GM23338 (cell line): ENCODE results near the gene KAZN. TPM values are rescaled to one million over a fixed set of nuclear protein-coding genes. Genes with fewer than 3 reads are reported as not detected.

Experiments used
- ATAC-seq: fragments of 200-7000 bp; cut with Tn5 transposase; 3 replicates; pipeline ENCODE4 v1.9.1; 2020
- DNase-seq: peaks from one replicate; pipeline ENCODE4 v3.0.0-alpha.2; 2015; ENCODE audit warnings: low spot score
- H2AFZ ChIP-seq: fragments of 200-600 bp; sonication (generic); 2 replicates; pipeline ENCODE4 v1.8.0; 2016; ENCODE audit warnings: antibody characterized with exemption, mild to moderate bottlenecking, moderate library complexity
- H3F3A ChIP-seq: fragments of 200-600 bp; sonication (generic); replicated peaks from 2 replicates; pipeline ENCODE4 v1.8.0; 2017; ENCODE audit warnings: antibody characterized with exemption, mixed run types, low read depth
- H3K27ac ChIP-seq: fragments of 200-600 bp; sonication (generic); 2 replicates; pipeline ENCODE4 v1.6.1; 2016; ENCODE audit warnings: low read depth
- H3K27me3 ChIP-seq: fragments of 200-600 bp; sonication (generic); 2 replicates; pipeline ENCODE4 v1.8.0; 2016; ENCODE audit warnings: mild to moderate bottlenecking, mixed run types, moderate library complexity; ENCODE audit not compliant: insufficient read depth
- H3K36me3 ChIP-seq: fragments of 200-600 bp; sonication (generic); 2 replicates; pipeline ENCODE4 v1.8.0; 2016; ENCODE audit warnings: mild to moderate bottlenecking; ENCODE audit not compliant: insufficient read depth
- H3K4me1 ChIP-seq: fragments of 200-600 bp; sonication (generic); 2 replicates; pipeline ENCODE4 v1.8.0; 2016; ENCODE audit warnings: mild to moderate bottlenecking, moderate library complexity; ENCODE audit not compliant: insufficient read depth
- H3K4me2 ChIP-seq: fragments of 200-600 bp; sonication (generic); 2 replicates; pipeline ENCODE4 v1.7.1; 2017; ENCODE audit warnings: mixed run types
- H3K4me3 ChIP-seq: fragments of 200-600 bp; sonication (generic); 2 replicates; pipeline ENCODE4 v1.6.1; 2016; ENCODE audit warnings: mixed run types
- H3K79me2 ChIP-seq: fragments of 200-600 bp; sonication (generic); replicated peaks from 2 replicates; pipeline ENCODE4 v1.8.0; 2017; ENCODE audit warnings: mild to moderate bottlenecking; ENCODE audit not compliant: insufficient read depth
- H3K9me2 ChIP-seq: fragments of 200-600 bp; sonication (generic); 2 replicates; pipeline ENCODE4 v1.8.0; 2017; ENCODE audit not compliant: insufficient read depth
- H4K20me1 ChIP-seq: fragments of 200-600 bp; sonication (generic); replicated peaks from 2 replicates; pipeline ENCODE4 v1.8.0; 2017; ENCODE audit warnings: mild to moderate bottlenecking; ENCODE audit not compliant: insufficient read depth
- H3K27ac Mint-ChIP-seq: 2 replicates; pipeline ENCODE4 v1.8.0; 2020; ENCODE audit warnings: inconsistent platforms, mild to moderate bottlenecking, moderate library complexity, mixed read lengths
- H3K27me3 Mint-ChIP-seq: 3 replicates; pipeline ENCODE4 v1.8.0; 2022; ENCODE audit warnings: low read depth, mild to moderate bottlenecking, moderate library complexity, mixed read lengths, inconsistent platforms; ENCODE audit not compliant: insufficient read depth, poor library complexity
- H3K36me3 Mint-ChIP-seq: 3 replicates; pipeline ENCODE4 v1.8.0; 2021; ENCODE audit warnings: low read depth, mild to moderate bottlenecking, inconsistent platforms, moderate library complexity, mixed read lengths
- H3K4me1 Mint-ChIP-seq: 3 replicates; pipeline ENCODE4 v1.8.0; 2020; ENCODE audit warnings: mild to moderate bottlenecking, inconsistent platforms, mixed read lengths
- H3K4me3 Mint-ChIP-seq: 3 replicates; pipeline ENCODE4 v1.8.0; 2021; ENCODE audit warnings: moderate library complexity, mild to moderate bottlenecking, inconsistent platforms, mixed read lengths
- H3K9me3 Mint-ChIP-seq: 3 replicates; pipeline ENCODE4 v1.8.0; 2020; ENCODE audit warnings: moderate library complexity, mild to moderate bottlenecking, inconsistent platforms, mixed read lengths
- CREB1 ChIP-seq: fragments of 250-450 bp; sonication (Bioruptor Pico); IDR thresholded peaks from 2 replicates; pipeline ENCODE4 v1.5.0; 2020; ENCODE audit warnings: low read depth, mild to moderate bottlenecking, moderate library complexity
- EZH2 ChIP-seq: fragments of 200-600 bp; sonication (generic); IDR thresholded peaks from one replicate; pipeline ENCODE4 v1.8.0; 2017; ENCODE audit warnings: antibody characterized with exemption, mild to moderate bottlenecking, low read depth; ENCODE audit not compliant: unreplicated experiment
- NANOG ChIP-seq: IDR thresholded peaks from 2 replicates; pipeline ENCODE4 v1.6.1; 2016; ENCODE audit warnings: antibody characterized with exemption, borderline replicate concordance
- POLR2AphosphoS5 ChIP-seq: IDR thresholded peaks from 2 replicates; pipeline ENCODE4 v1.6.1; 2016; ENCODE audit warnings: antibody characterized with exemption, low read depth
- STAT1 ChIP-seq: IDR thresholded peaks from one replicate; pipeline ENCODE4 v1.6.1; 2016; ENCODE audit warnings: antibody characterized with exemption; ENCODE audit not compliant: unreplicated experiment
- ZNF331 ChIP-seq: fragments of 250-450 bp; sonication (Bioruptor Pico); IDR thresholded peaks from 2 replicates; pipeline ENCODE4 v1.5.0; 2020; ENCODE audit warnings: low read depth, mild to moderate bottlenecking, moderate library complexity
- polyA plus RNA-seq: library from polyadenylated mRNA; unstranded; fragments of >200 nt; fragmentation: Nextera tagmentation; extraction: Ambion mirVana; gene quantifications from 2 replicates; pipeline ENCODE4 v1.2.1, GENCODE V29; 2016
- total RNA-seq: library from RNA; depleted of rRNA; stranded (reverse); fragments of >200 nt; shearing (Covaris generic); gene quantifications from 2 replicates; pipeline ENCODE4 v1.2.3, GENCODE V29; 2014
- TF ChIP-seq, protein P1 (sequence below): IDR thresholded peaks from 2 replicates; pipeline ENCODE4 v1.6.1; 2016; ENCODE audit warnings: antibody characterized with exemption
- TF ChIP-seq, protein P2 (sequence below): IDR thresholded peaks from one replicate; pipeline ENCODE4 v1.6.1; 2018; ENCODE audit warnings: antibody characterized with exemption; ENCODE audit not compliant: unreplicated experiment
- TF ChIP-seq, protein P3 (sequence below): fragments of 250-450 bp; sonication (Bioruptor Pico); IDR thresholded peaks from 2 replicates; pipeline ENCODE4 v1.5.0; 2020; ENCODE audit warnings: mild to moderate bottlenecking, moderate library complexity

KAZN gene
- total and polyA plus RNA-seq, 2 experiments from 2014 or later = 9.9 to 15.0 TPM

DNA sequence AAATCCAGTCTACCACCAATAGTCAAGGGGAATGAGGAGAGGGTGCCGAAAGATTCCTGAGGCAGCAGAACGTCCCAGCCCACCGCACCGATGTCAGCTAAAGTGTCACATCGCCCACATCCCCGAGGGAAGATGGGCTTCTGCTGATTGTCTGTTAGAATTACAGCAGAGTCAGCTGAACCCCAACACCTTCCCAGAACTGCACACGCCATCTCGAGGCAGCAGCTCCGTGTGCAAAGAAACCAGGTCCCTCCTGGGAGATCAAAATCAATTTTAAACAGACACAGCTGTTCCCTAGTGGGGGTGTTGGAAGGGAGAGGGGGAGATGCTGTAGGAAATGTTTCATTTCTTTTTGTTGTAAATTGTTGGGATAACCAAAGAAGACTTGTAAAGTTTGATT, 12.8 kb upstream of the KAZN start:
- H3K27ac ChIP-seq = no peak overlapping the region
- no peak overlapping the region for H3K4me2 ChIP-seq
- Mint-ChIP-seq H3K27me3 (peaks cover 6% of the 10 kb centered on the region), H3K27ac (no peak overlapping the region), H3K36me3 (no peaks in the 10 kb centered on the region), H3K9me3 (peaks cover 3% of the 10 kb centered on the region; the same call in 2 of the 3 replicates), H3K4me1 (peaks cover 5% of the 10 kb centered on the region; the same call in 2 of the 3 replicates), H3K4me3 (no peak overlapping the region)
- DNase-seq = no peak
- no peaks in the 10 kb centered on the region for H4K20me1 ChIP-seq
- no peaks in the 10 kb centered on the region for H3K36me3 ChIP-seq
- ATAC-seq = no peak
- no peak overlapping the region for H3K4me3 ChIP-seq
- no peaks in the 10 kb centered on the region for H3K79me2 ChIP-seq
- H3K9me2 ChIP-seq = peaks cover 3% of the 10 kb centered on the region
- H3F3A ChIP-seq = no peaks in the 10 kb centered on the region
- H3K4me1 ChIP-seq = peaks cover 3% of the 10 kb centered on the region
- TF ChIP-seq, protein P1, sequence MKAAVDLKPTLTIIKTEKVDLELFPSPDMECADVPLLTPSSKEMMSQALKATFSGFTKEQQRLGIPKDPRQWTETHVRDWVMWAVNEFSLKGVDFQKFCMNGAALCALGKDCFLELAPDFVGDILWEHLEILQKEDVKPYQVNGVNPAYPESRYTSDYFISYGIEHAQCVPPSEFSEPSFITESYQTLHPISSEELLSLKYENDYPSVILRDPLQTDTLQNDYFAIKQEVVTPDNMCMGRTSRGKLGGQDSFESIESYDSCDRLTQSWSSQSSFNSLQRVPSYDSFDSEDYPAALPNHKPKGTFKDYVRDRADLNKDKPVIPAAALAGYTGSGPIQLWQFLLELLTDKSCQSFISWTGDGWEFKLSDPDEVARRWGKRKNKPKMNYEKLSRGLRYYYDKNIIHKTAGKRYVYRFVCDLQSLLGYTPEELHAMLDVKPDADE = no peak
- TF ChIP-seq, protein P2, sequence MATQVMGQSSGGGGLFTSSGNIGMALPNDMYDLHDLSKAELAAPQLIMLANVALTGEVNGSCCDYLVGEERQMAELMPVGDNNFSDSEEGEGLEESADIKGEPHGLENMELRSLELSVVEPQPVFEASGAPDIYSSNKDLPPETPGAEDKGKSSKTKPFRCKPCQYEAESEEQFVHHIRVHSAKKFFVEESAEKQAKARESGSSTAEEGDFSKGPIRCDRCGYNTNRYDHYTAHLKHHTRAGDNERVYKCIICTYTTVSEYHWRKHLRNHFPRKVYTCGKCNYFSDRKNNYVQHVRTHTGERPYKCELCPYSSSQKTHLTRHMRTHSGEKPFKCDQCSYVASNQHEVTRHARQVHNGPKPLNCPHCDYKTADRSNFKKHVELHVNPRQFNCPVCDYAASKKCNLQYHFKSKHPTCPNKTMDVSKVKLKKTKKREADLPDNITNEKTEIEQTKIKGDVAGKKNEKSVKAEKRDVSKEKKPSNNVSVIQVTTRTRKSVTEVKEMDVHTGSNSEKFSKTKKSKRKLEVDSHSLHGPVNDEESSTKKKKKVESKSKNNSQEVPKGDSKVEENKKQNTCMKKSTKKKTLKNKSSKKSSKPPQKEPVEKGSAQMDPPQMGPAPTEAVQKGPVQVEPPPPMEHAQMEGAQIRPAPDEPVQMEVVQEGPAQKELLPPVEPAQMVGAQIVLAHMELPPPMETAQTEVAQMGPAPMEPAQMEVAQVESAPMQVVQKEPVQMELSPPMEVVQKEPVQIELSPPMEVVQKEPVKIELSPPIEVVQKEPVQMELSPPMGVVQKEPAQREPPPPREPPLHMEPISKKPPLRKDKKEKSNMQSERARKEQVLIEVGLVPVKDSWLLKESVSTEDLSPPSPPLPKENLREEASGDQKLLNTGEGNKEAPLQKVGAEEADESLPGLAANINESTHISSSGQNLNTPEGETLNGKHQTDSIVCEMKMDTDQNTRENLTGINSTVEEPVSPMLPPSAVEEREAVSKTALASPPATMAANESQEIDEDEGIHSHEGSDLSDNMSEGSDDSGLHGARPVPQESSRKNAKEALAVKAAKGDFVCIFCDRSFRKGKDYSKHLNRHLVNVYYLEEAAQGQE = no peak
- TF ChIP-seq NANOG (no peak), EZH2 (no peak)
- peaks cover 17% of the 10 kb centered on the region; the same call in 1 of the 2 replicates for H3K27me3 ChIP-seq
- 0 out of 2 replicates have a peak overlapping the region, but pooled peaks have one; percentile 29 for H2AFZ ChIP-seq

DNA sequence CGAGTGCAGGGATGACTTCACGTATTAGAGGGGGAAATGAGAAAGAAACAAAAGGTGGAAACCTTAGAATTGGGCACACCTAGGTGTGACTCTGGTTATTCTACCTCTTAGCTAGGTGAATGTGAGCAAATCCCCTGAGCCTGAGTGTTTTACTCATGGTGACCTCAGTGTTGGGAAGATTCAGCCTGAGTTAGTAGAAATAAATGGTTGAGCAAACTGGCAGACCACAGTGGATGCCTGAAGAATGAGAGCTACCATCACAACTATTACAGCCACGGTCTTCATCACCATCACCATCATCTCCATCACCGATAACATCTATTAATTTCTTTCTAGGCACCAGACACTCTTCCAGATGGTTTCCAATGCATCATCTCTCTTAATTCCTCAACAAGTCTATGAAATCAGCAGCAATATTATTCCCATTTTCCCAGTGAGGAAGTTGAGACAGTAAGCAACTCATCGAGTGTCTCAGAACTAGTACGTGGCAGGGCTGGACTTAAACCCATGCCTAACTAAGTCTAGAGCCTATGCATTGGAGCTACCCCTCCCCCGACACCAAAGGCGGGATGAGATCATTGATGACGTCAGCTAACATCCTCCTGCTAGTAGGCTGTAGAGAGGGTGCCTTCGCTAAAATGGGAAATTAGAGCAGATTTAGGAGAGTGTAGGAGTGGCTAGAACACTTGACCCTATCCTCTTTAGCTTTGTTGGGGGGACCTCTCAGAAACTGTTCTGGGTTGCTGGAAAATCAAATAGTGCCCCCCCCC, 7.9 kb upstream of the KAZN start:
- peaks cover 44% of the 10 kb centered on the region for H3K4me1 ChIP-seq
- H3K36me3 ChIP-seq = no peaks in the 10 kb centered on the region
- H3K27ac ChIP-seq = no peak overlapping the region
- Mint-ChIP-seq H3K27ac (no peak overlapping the region), H3K4me1 (peaks cover 39% of the 10 kb centered on the region), H3K27me3 (peaks cover 12% of the 10 kb centered on the region), H3K9me3 (no peaks in the 10 kb centered on the region), H3K36me3 (no peaks in the 10 kb centered on the region), H3K4me3 (no peak overlapping the region)
- H3K4me3 ChIP-seq = no peak overlapping the region
- H3K79me2 ChIP-seq = no peaks in the 10 kb centered on the region
- H4K20me1 ChIP-seq = no peaks in the 10 kb centered on the region
- H3K4me2 ChIP-seq = 0 out of 2 replicates have a peak overlapping the region, but pooled peaks have one; percentile 20
- peaks cover 3% of the 10 kb centered on the region; the same call in 1 of the 2 replicates for H3K9me2 ChIP-seq
- DNase-seq (peak; percentile 69), ATAC-seq (peak; percentile 13; the same call in 2 of the 3 replicates)
- H2AFZ ChIP-seq = no peak overlapping the region
- peaks cover 13% of the 10 kb centered on the region; the same call in 1 of the 2 replicates for H3F3A ChIP-seq
- H3K27me3 ChIP-seq = peaks cover 57% of the 10 kb centered on the region
- TF ChIP-seq CREB1 (CRISPR knock-in tag) (peak; percentile 86), STAT1 (no peak), ZNF331 (CRISPR knock-in tag) (no peak), POLR2AphosphoS5 (no peak)
- TF ChIP-seq, protein P3, sequence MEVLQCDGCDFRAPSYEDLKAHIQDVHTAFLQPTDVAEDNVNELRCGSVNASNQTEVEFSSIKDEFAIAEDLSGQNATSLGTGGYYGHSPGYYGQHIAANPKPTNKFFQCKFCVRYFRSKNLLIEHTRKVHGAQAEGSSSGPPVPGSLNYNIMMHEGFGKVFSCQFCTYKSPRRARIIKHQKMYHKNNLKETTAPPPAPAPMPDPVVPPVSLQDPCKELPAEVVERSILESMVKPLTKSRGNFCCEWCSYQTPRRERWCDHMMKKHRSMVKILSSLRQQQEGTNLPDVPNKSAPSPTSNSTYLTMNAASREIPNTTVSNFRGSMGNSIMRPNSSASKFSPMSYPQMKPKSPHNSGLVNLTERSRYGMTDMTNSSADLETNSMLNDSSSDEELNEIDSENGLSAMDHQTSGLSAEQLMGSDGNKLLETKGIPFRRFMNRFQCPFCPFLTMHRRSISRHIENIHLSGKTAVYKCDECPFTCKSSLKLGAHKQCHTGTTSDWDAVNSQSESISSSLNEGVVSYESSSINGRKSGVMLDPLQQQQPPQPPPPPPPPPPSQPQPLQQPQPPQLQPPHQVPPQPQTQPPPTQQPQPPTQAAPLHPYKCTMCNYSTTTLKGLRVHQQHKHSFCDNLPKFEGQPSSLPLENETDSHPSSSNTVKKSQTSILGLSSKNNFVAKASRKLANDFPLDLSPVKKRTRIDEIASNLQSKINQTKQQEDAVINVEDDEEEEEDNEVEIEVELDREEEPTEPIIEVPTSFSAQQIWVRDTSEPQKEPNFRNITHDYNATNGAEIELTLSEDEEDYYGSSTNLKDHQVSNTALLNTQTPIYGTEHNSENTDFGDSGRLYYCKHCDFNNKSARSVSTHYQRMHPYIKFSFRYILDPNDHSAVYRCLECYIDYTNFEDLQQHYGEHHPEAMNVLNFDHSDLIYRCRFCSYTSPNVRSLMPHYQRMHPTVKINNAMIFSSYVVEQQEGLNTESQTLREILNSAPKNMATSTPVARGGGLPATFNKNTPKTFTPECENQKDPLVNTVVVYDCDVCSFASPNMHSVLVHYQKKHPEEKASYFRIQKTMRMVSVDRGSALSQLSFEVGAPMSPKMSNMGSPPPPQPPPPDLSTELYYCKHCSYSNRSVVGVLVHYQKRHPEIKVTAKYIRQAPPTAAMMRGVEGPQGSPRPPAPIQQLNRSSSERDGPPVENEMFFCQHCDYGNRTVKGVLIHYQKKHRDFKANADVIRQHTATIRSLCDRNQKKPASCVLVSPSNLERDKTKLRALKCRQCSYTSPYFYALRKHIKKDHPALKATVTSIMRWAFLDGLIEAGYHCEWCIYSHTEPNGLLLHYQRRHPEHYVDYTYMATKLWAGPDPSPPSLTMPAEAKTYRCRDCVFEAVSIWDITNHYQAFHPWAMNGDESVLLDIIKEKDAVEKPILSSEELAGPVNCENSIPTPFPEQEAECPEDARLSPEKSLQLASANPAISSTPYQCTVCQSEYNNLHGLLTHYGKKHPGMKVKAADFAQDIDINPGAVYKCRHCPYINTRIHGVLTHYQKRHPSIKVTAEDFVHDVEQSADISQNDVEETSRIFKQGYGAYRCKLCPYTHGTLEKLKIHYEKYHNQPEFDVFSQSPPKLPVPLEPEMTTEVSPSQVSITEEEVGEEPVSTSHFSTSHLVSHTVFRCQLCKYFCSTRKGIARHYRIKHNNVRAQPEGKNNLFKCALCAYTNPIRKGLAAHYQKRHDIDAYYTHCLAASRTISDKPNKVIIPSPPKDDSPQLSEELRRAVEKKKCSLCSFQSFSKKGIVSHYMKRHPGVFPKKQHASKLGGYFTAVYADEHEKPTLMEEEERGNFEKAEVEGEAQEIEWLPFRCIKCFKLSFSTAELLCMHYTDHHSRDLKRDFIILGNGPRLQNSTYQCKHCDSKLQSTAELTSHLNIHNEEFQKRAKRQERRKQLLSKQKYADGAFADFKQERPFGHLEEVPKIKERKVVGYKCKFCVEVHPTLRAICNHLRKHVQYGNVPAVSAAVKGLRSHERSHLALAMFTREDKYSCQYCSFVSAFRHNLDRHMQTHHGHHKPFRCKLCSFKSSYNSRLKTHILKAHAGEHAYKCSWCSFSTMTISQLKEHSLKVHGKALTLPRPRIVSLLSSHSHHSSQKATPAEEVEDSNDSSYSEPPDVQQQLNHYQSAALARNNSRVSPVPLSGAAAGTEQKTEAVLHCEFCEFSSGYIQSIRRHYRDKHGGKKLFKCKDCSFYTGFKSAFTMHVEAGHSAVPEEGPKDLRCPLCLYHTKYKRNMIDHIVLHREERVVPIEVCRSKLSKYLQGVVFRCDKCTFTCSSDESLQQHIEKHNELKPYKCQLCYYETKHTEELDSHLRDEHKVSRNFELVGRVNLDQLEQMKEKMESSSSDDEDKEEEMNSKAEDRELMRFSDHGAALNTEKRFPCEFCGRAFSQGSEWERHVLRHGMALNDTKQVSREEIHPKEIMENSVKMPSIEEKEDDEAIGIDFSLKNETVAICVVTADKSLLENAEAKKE = no peak
